Mucosa of stomach (tissue), 1 donor: Measurements from ENCODE around the gene GJC2.

Experiments used
- H3K27me3 ChIP-seq: one replicate; pipeline ENCODE4 v1.7.0; 2013; ENCODE audit warnings: mild to moderate bottlenecking, low read length; ENCODE audit not compliant: control insufficient read depth, insufficient read depth
- H3K36me3 ChIP-seq: one replicate; pipeline ENCODE4 v1.7.0; 2013; ENCODE audit warnings: low read length; ENCODE audit not compliant: control insufficient read depth, insufficient read depth
- H3K4me1 ChIP-seq: one replicate; pipeline ENCODE4 v1.7.0; 2013; ENCODE audit warnings: mild to moderate bottlenecking, low read length; ENCODE audit not compliant: control insufficient read depth, insufficient read depth
- H3K4me3 ChIP-seq: one replicate; pipeline ENCODE4 v1.7.0; 2013; ENCODE audit warnings: low read length
- H3K9ac ChIP-seq: one replicate; pipeline ENCODE4 v1.7.0; 2013; ENCODE audit warnings: mild to moderate bottlenecking, low read length, moderate library complexity
- H3K9me3 ChIP-seq: one replicate; pipeline ENCODE4 v1.7.0; 2013; ENCODE audit warnings: mild to moderate bottlenecking, low read length, moderate library complexity; ENCODE audit not compliant: control insufficient read depth
- donor health status: Pancreatic carcinoma.

Gene GJC2

GRCh38 chr1:228142155-228142691, 7.5 kb upstream of the GJC2 start:
- peaks cover 43% of the 10 kb centered on the region for H3K4me1 ChIP-seq
- H3K36me3 ChIP-seq: peaks cover 4% of the 10 kb centered on the region
- peak overlapping the region; percentile 88 for H3K4me3 ChIP-seq
- peak overlapping the region; percentile 93 for H3K9ac ChIP-seq
- no peaks in the 10 kb centered on the region for H3K27me3 ChIP-seq
- H3K9me3 ChIP-seq: no peaks in the 10 kb centered on the region

GRCh38 chr1:228142701-228143136, 7.0 kb upstream of the GJC2 start:
- H3K9me3 ChIP-seq: no peaks in the 10 kb centered on the region
- peaks cover 4% of the 10 kb centered on the region for H3K36me3 ChIP-seq
- H3K4me3 ChIP-seq: no peak overlapping the region
- H3K27me3 ChIP-seq: no peaks in the 10 kb centered on the region
- no peak overlapping the region for H3K9ac ChIP-seq
- peaks cover 43% of the 10 kb centered on the region for H3K4me1 ChIP-seq

- H3K9ac ChIP-seq: no peak overlapping the region
- H3K4me1 ChIP-seq: peaks cover 50% of the 10 kb centered on the region
- H3K9me3 ChIP-seq: no peaks in the 10 kb centered on the region
- no peaks in the 10 kb centered on the region for H3K27me3 ChIP-seq
- H3K36me3 ChIP-seq: peaks cover 4% of the 10 kb centered on the region
- no peak overlapping the region for H3K4me3 ChIP-seq
Observed at GRCh38 chr1:228143480-228144192, 6.1 kb upstream of the GJC2 start.

GRCh38 chr1:228144193-228144992, 5.3 kb upstream of the GJC2 start:
- Histone ChIP-seq H3K4me1 (peaks cover 56% of the 10 kb centered on the region), H3K9ac (no peak overlapping the region), H3K27me3 (no peaks in the 10 kb centered on the region), H3K36me3 (peaks cover 4% of the 10 kb centered on the region), H3K4me3 (no peak overlapping the region), H3K9me3 (no peaks in the 10 kb centered on the region)

GRCh38 chr1:228144993-228145343, 4.8 kb upstream of the GJC2 start:
- no peaks in the 10 kb centered on the region for H3K9me3 ChIP-seq
- no peaks in the 10 kb centered on the region for H3K27me3 ChIP-seq
- peaks cover 4% of the 10 kb centered on the region for H3K36me3 ChIP-seq
- H3K4me3 ChIP-seq: no peak overlapping the region
- peaks cover 60% of the 10 kb centered on the region for H3K4me1 ChIP-seq
- H3K9ac ChIP-seq: no peak overlapping the region

GRCh38 chr1:228145463-228146416, 4.0 kb upstream of the GJC2 start:
- Histone ChIP-seq H3K9me3 (no peaks in the 10 kb centered on the region), H3K4me3 (no peak overlapping the region), H3K27me3 (no peaks in the 10 kb centered on the region), H3K36me3 (peaks cover 4% of the 10 kb centered on the region), H3K9ac (no peak overlapping the region), H3K4me1 (peaks cover 68% of the 10 kb centered on the region)

GRCh38 chr1:228146417-228147150, 3.1 kb upstream of the GJC2 start:
- Histone ChIP-seq H3K4me3 (no peak overlapping the region), H3K36me3 (peaks cover 4% of the 10 kb centered on the region), H3K9ac (no peak overlapping the region), H3K4me1 (peaks cover 68% of the 10 kb centered on the region), H3K27me3 (no peaks in the 10 kb centered on the region), H3K9me3 (no peaks in the 10 kb centered on the region)

GRCh38 chr1:228147151-228147693, 2.5 kb upstream of the GJC2 start:
- H3K36me3 ChIP-seq: peaks cover 4% of the 10 kb centered on the region
- no peak overlapping the region for H3K4me3 ChIP-seq
- no peak overlapping the region for H3K9ac ChIP-seq
- no peaks in the 10 kb centered on the region for H3K9me3 ChIP-seq
- H3K4me1 ChIP-seq: peaks cover 62% of the 10 kb centered on the region
- no peaks in the 10 kb centered on the region for H3K27me3 ChIP-seq

- Histone ChIP-seq H3K36me3 (peaks cover 4% of the 10 kb centered on the region), H3K4me1 (peaks cover 56% of the 10 kb centered on the region), H3K9me3 (no peaks in the 10 kb centered on the region), H3K27me3 (no peaks in the 10 kb centered on the region), H3K4me3 (no peak overlapping the region), H3K9ac (no peak overlapping the region)
Observed at GRCh38 chr1:228147768-228148167, 2.0 kb upstream of the GJC2 start.

- Histone ChIP-seq H3K27me3 (no peaks in the 10 kb centered on the region), H3K9ac (peak overlapping the region; percentile 55), H3K4me3 (no peak overlapping the region), H3K4me1 (peaks cover 51% of the 10 kb centered on the region), H3K9me3 (no peaks in the 10 kb centered on the region), H3K36me3 (peaks cover 4% of the 10 kb centered on the region)
Observed at GRCh38 chr1:228148196-228148861, 1.4 kb upstream of the GJC2 start.
